ENCODE measurements around the gene KIF20B. TPM values are rescaled to one million over a fixed set of nuclear protein-coding genes. Genes with fewer than 3 reads are reported as not detected.
A peak's percentile ranks its signal among the peaks of the same experiment; 100 is the strongest.
"Not testable (repeated sequence)": the region's sequence is repeated elsewhere in the genome, so short reads cannot be mapped to it uniquely, and the experiment has no call there.

The KIF20B gene
- total RNA-seq, 1 experiment from 2014 or later: 21.2 TPM

- no peak for DNase-seq (ENCODE audit: low read depth)
Observed at GRCh38 chr10:89692416-89692815, 9.0 kb upstream of the KIF20B start.

- DNase-seq (ENCODE audit: low read depth): no peak
Observed at GRCh38 chr10:89693176-89693575, 8.2 kb upstream of the KIF20B start.

DNA sequence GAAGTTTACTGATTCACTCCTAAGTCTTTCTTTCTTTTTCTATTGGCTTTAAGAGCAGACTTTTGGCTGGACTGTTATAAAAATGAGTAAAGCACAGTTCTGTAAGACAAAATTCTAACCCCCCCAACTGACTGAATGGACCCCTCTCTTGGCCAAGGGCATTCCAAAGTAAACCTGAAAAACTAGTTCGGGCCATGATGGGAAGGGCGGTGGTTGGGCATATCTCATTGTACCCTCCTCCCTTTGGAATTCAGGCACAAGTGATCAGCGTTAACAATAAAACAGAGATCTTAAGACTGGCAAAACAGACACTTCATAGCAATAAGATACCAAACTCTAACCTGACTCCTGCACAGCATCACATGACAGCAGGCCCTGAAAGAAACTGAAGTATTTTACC lies 6.1 kb upstream of the KIF20B start:
- no peak for DNase-seq (ENCODE audit: low read depth)

GRCh38 chr10:89697946-89698345 lies 3.4 kb upstream of the KIF20B start:
- no peak for DNase-seq (ENCODE audit: low read depth)

- no peak for DNase-seq (ENCODE audit: low read depth)
Observed at GRCh38 chr10:89699581-89700064, 1.8 kb upstream of the KIF20B start.

GRCh38 chr10:89700923-89701241 lies 508 bp upstream of the KIF20B start:
- DNase-seq (ENCODE audit: low read depth): no peak

GRCh38 chr10:89702121-89702480 lies 711 bp downstream of the KIF20B start:
- DNase-seq (ENCODE audit: low read depth): peak; percentile 53

GRCh38 chr10:89705466-89705865 lies 4.1 kb downstream of the KIF20B start:
- DNase-seq (ENCODE audit: low read depth): no peak

- peak; percentile 32 for DNase-seq (ENCODE audit: low read depth)
Observed at GRCh38 chr10:89706011-89706410, 4.6 kb downstream of the KIF20B start.

GRCh38 chr10:89707372-89707771 lies 6.0 kb downstream of the KIF20B start:
- no peak for DNase-seq (ENCODE audit: low read depth)

- no peak for DNase-seq (ENCODE audit: low read depth)
Observed at GRCh38 chr10:89710753-89711152, 9.4 kb downstream of the KIF20B start.

- DNase-seq (ENCODE audit: low read depth): no peak
Observed at GRCh38 chr10:89734616-89735015, 33.2 kb downstream of the KIF20B start.

GRCh38 chr10:89738551-89739209 lies 37.3 kb downstream of the KIF20B start:
- DNase-seq (ENCODE audit: low read depth): no peak

GRCh38 chr10:89741126-89741762 lies 39.9 kb downstream of the KIF20B start:
- DNase-seq (ENCODE audit: low read depth): no peak

- DNase-seq (ENCODE audit: low read depth): peak; percentile 37
Observed at GRCh38 chr10:89744026-89744425, 42.6 kb downstream of the KIF20B start.

DNA sequence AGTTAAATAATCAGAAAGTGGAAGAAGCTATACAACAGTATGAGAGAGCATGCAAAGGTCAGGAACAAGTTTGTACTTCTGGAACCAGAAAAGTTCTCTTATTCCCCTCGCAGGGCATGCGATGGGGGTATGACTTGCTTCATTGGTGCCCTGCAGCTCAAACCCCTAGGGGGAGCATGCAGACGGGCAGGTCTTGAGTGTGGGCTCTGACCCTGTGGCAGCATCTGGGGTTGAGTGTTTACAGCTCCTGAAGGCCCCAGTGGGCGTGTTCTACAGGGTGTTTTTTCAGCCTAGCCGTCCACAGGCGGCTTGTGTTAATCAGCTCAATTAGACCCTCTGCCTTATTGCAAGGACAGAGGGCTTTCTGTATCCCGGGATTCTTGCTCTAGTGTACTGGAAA lies 44.5 kb downstream of the KIF20B start:
- DNase-seq (ENCODE audit: low read depth): no peak

- no peak for DNase-seq (ENCODE audit: low read depth)
Observed at GRCh38 chr10:89750441-89750840, 49.1 kb downstream of the KIF20B start.

DNA sequence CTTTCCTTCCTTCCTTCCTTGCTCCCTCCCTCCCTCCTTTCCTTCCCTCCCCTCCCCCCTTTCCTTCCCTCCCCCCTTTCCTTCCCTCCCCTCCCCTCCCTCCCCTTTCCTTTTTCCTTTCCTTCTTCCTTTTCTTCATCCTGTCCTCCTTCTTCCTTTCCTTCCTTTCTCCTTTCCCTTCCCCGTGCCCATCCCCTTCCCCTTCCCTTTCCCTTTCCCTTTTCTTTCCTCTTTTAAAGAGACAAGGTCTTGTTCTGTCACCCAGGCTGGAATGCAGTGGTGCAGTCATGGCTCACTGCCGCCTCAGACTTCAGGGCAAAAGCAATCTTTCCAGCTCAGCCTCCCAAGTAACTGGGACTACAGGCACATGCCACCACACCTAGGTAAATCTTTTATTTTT lies 54.0 kb downstream of the KIF20B start:
- no peak for DNase-seq (ENCODE audit: low read depth)

GRCh38 chr10:89759531-89759930 lies 58.1 kb downstream of the KIF20B start:
- DNase-seq (ENCODE audit: low read depth): no peak

DNA sequence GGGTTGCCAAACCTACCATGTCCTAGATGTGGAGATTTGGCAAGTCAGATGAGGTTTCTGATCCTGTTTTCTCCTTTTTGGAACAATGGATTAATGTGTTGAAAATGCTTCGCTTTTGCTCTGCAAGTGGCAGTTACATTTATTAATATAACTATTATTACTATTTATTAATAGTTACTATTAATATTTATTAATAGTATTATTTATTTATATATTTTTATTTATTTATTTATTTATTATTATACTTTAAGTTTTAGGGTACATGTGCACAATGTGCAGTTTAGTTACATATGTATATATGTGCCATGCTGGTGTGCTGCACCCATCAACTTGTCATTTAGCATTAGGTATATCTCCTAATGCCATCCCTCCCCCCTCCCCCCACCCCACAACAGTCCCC lies 62.3 kb downstream of the KIF20B start:
- not testable (repeated sequence) for DNase-seq (ENCODE audit: low read depth)

DNA sequence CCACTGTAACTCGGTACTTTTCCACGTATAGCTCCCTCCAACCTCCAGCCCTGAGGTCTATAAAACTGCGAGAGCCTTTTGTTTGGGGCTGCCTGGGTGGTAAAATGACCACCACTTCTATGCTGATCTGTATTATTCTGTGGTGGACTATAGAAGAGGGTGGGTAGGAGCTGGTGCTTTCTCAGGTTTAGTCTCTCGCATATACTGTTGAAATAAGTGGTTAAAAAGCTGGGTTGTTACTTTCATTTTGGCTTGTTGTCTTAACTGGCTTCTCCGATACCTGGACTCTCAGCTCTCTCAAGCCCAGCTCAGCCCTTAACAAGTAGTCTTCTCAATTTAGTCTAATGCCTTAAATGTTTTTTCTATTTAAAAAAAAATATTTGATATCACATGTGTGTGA lies 70.3 kb downstream of the KIF20B start:
- no peak for DNase-seq (ENCODE audit: low read depth)

DNA sequence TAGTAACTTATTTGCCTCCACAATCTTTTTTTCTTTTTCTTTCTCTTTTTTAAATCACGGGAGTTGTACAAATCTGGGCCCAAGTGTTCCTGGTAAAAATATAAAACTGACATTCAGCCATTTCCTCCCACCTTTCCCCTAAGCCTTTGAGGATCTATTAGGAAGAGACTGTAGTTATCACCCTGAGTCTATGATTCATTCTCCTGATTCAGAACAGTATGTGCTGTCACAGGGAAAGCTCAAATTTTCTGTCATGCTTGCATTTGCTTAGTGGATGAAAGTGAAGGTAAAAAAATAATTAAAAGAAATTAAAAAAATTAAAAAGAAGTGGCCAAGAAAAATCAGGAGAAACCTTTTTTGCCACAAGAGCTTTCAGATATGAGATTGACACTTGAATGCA lies 71.7 kb downstream of the KIF20B start:
- DNase-seq (ENCODE audit: low read depth): peak; percentile 9

DNA sequence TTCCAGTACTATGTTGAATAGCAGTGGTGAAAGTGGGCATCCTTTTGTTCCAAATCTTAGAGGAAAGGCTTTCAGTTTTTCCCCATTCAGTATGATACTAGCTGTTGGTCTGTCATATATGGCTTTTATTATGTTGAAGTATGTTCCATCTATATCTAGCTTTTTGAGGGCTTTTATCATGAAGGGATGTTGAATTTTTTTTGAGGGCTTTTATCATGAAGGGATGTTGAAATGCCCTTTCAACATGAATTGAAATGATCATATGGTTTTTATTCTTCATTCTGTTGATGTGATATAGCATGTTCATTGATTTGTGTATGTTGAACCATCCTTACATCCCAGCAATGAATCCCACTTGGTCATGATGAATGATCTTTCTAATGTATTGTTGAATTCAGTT lies 75.3 kb downstream of the KIF20B start:
- DNase-seq (ENCODE audit: low read depth): no peak

GRCh38 chr10:89782470-89782869 lies 81.1 kb downstream of the KIF20B start:
- DNase-seq (ENCODE audit: low read depth): no peak

Data from M059J (cell line).